ENCODE data around the gene OSBPL6.
"Not testable (repeated sequence)": the region's sequence is repeated elsewhere in the genome, so short reads cannot be mapped to it uniquely, and the experiment has no call there.

The OSBPL6 gene

GRCh38 chr2:178315078-178315477 is 120.8 kb downstream of the OSBPL6 start:
- TF ChIP-seq CTCF (IDR thresholded peaks at IDR 0.05; ENCODE audit: insufficient read depth, missing control alignments), result no peak
- DNase-seq (ENCODE audit: insufficient read length, low spot score), result no peak
- no peak for FAIRE-seq

GRCh38 chr2:178315488-178315948 is 121.2 kb downstream of the OSBPL6 start:
- DNase-seq (ENCODE audit: insufficient read length, low spot score), result no peak
- FAIRE-seq, result no peak

GRCh38 chr2:178317811-178318210 is 123.5 kb downstream of the OSBPL6 start:
- no peak for FAIRE-seq
- DNase-seq (ENCODE audit: insufficient read length, low spot score), result no peak
- no peak for TF ChIP-seq CTCF (IDR thresholded peaks at IDR 0.05; ENCODE audit: insufficient read depth, missing control alignments)

More at GRCh38 chr2:178315488-178315948, 121.2 kb downstream of the OSBPL6 start:
- TF ChIP-seq CTCF (IDR thresholded peaks at IDR 0.05; ENCODE audit: insufficient read depth, missing control alignments), result no peak

GRCh38 chr2:178320011-178320585 is 125.8 kb downstream of the OSBPL6 start:
- TF ChIP-seq CTCF (IDR thresholded peaks at IDR 0.05; ENCODE audit: insufficient read depth, missing control alignments), result no peak
- DNase-seq (ENCODE audit: insufficient read length, low spot score), result no peak
- FAIRE-seq, result no peak

GRCh38 chr2:178322068-178322467 is 127.8 kb downstream of the OSBPL6 start:
- no peak for TF ChIP-seq CTCF (IDR thresholded peaks at IDR 0.05; ENCODE audit: insufficient read depth, missing control alignments)
- DNase-seq (ENCODE audit: insufficient read length, low spot score), result no peak
- no peak for FAIRE-seq

- DNase-seq (ENCODE audit: insufficient read length, low spot score); FAIRE-seq: not testable (repeated sequence)
Measured at GRCh38 chr2:178323331-178323730, 129.0 kb downstream of the OSBPL6 start.

- TF ChIP-seq CTCF (IDR thresholded peaks at IDR 0.05; ENCODE audit: insufficient read depth, missing control alignments), result no peak
- DNase-seq (ENCODE audit: insufficient read length, low spot score) (no peak), FAIRE-seq (no peak)
Measured at GRCh38 chr2:178324077-178324476, 129.8 kb downstream of the OSBPL6 start.

- DNase-seq (ENCODE audit: insufficient read length, low spot score), result no peak
- no peak for TF ChIP-seq CTCF (IDR thresholded peaks at IDR 0.05; ENCODE audit: insufficient read depth, missing control alignments)
- no peak for FAIRE-seq
Measured at GRCh38 chr2:178325268-178325667, 131.0 kb downstream of the OSBPL6 start.

All from D721Med (cell line).